MM.1S (cell line): ENCODE results near the gene POLR3E.

Experiments
- CTCF ChIP-seq: fragments of 300-600 bp; sonication (generic); IDR thresholded peaks from 2 replicates; pipeline ENCODE4 v1.5.1; 2016; ENCODE audit warnings: antibody characterized with exemption, low read length, mixed read lengths
- EZH2 ChIP-seq: fragments of 300-600 bp; sonication (generic); optimal IDR thresholded peaks from 2 replicates; pipeline ENCODE3; 2017; ENCODE audit warnings: low read depth, mild to moderate bottlenecking, antibody characterized with exemption, low read length, mixed read lengths

GRCh38 chr16:22372882-22373661 lies 75.9 kb downstream of the POLR3E start:
- TF ChIP-seq CTCF (no peak), EZH2 (no peak)
